G401 (cell line): ENCODE measurements around the gene XPR1. TPM values are rescaled to one million over a fixed set of nuclear protein-coding genes. Genes with fewer than 3 reads are reported as not detected.

ENCODE experiments used
- DNase-seq: peaks from one replicate; pipeline ENCODE4 v3.0.0-alpha.2; 2015; ENCODE audit warnings: low spot score
- in situ Hi-C: cut with HindIII; loops from 2 replicates; pipeline ENCODE4 v1.10.0; 2016; ENCODE audit warnings: low sequenced_read_pairs, mixed read lengths
- total RNA-seq: library from RNA; depleted of rRNA; stranded (reverse); fragments of >200 nt; shearing (Covaris generic); gene quantifications from 2 replicates; pipeline ENCODE4 v1.2.3, GENCODE V29; 2014

XPR1 gene
- total RNA-seq, 1 experiment from 2014 or later, result 29.6 TPM

DNA sequence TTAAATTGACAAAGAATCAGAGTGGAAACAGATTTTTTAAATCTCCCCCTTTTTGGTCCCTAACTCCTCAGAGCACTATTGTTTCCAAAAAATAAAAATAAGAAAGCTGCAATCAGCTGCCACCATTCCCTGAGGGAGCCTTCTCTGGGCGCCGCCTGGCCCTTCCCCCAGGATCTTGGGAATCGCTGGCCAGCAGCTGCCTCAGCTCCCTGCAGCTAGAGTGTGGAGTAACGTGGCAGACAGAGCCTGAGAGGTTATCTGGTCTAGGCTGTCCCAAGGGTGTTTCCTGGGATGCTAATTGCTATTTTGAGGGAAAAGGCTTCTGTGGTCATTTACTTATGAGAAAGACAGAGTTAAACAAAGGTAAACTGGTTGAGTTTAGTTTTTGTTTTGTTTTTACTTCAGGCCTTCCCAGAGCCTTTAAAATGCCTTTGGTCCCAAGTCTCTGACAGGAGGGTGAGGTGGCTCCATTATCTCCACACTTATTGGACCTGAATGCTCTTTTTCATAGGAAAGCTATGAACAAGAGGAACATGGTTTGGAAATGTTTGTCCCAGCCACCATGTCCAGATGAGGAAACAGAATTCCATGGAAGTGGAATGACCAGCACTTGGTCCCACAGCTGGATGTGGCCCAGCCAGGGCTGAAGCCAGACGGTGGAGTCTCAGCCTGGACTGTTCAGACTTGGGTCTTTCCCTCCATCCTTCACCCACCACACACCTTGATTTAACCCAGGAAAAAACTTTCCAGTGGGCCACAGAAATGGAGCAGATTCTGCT, 266.8 kb downstream of the XPR1 start:
- no peak for DNase-seq
- in situ Hi-C loops, result no loop called here

DNA sequence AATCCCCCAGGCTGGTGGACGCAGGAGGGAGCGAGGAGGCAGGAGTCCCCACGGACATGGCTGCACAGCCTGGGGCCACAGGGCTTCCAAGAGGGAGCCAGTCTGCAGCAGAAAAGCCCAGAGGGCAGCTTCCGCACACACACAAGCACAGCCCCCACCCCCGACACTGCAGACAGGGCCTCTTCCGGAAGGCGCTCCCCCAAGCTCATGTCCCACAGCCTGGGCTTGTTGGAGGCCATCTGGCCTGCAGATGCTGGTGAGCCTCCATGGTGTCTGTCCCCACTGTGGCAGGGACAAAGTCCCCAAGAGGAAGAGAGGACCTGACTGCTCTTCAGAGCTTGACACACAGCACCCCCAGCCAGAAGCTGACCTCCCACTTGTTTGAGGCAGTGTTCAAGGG, 267.4 kb downstream of the XPR1 start:
- no peak for DNase-seq
- in situ Hi-C loops, result no loop called here

DNA sequence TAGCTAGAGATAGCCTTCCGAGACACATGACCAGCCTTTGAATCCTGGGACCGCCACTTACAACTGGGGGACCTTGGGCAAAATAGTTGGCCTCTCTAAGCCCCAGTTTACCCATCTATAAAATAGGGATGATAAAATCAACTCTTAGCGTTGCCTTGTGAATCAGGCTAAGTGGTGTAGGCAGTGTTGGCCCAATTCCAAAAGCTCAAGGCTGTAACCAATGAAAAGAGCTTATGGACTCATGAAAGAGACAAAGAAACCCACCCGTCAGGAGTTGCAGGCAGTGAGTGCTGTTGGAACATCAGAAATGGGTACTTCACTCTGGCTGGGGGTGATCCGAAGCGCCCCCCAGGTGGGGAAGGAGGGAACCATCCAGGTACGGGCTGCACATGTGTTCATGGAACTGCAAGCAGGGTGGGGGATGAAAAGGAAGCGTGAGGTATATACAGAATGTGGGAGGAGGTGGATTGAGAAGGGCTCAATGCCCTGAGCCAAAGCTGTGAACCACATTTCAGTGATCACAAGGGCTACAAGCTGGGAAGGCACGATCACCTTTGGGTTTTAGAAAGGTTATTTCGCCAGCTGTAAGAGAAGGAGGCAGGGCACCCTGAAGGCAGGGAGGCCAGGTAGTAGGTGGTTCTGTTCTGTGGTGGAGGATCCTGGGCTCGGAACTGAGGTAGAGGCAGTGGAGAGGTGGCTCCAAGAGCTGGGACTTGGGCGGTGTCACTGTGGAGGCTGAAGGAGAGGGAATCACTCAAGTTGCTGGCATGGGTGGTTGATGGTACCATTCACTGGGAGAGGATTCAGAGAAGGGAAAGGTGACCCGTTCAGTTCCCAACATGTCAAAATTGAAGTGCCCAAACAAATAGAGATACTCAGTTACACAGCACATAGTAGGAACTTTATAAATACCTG, 269.5 kb downstream of the XPR1 start:
- in situ Hi-C loops, result no loop called here
- DNase-seq, result no peak

DNA sequence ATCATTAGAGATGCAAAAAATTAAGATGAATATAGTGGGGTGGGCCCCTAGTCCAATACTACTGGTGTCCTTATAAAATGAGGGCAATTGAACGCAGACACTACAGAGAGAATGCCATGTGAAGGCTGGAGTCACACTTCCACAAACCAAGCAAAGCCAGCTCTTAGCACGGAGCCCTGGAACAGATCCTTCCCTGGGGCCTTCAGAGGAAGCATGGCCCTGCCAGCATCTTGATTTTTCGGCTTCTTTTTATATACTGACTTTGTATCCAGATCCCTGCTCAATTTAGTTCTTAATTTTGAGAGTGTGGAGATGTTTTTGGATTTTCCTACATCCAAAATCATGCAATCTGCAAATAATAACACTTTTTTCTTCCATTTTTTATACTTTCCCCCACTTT, 270.7 kb downstream of the XPR1 start:
- in situ Hi-C loops, result no loop called here
- DNase-seq, result no peak

DNA sequence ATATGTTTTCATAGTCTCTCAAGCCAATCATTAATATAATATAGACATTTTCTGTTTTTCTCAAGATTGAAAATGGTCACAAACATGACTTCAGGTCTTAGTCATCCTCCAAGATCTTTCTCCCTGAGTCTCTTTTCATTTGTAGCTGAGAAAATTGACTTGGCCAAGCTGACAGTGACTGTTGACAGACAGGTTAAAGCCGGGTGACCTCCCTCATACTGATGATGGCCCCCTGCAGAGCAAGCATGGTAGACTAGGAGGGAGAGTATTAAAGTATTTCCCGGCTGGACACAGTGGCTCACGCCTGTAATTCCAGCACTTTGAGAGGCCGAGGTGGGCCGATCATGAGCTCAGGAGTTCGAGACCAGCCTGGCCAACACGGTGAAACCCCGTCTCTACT, 274.1 kb downstream of the XPR1 start:
- in situ Hi-C loops, result no loop called here

DNA sequence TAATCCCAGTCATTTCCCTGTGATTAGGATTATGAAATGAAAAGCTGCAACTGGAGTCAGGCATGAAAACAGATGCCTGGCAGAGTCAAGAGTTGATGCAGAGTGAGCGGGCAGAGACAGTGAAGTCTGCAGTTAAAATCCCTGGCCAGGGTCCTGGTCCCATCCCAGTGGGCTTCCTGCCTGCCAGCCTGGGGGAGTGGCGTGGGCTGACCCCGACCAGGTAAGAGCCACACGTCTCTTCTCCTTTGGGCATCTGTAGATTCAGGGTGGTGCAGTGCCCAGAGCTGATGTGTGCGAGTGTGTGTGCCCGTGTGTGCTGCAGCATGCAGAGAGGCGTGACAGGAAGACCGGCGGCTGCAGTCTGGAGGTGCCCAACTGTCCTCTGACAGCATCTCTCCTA, 274.7 kb downstream of the XPR1 start:
- in situ Hi-C loops, result no loop called here
- DNase-seq, result no peak

More for the DNA sequence above, 274.1 kb downstream of the XPR1 start:
- DNase-seq, result no peak

DNA sequence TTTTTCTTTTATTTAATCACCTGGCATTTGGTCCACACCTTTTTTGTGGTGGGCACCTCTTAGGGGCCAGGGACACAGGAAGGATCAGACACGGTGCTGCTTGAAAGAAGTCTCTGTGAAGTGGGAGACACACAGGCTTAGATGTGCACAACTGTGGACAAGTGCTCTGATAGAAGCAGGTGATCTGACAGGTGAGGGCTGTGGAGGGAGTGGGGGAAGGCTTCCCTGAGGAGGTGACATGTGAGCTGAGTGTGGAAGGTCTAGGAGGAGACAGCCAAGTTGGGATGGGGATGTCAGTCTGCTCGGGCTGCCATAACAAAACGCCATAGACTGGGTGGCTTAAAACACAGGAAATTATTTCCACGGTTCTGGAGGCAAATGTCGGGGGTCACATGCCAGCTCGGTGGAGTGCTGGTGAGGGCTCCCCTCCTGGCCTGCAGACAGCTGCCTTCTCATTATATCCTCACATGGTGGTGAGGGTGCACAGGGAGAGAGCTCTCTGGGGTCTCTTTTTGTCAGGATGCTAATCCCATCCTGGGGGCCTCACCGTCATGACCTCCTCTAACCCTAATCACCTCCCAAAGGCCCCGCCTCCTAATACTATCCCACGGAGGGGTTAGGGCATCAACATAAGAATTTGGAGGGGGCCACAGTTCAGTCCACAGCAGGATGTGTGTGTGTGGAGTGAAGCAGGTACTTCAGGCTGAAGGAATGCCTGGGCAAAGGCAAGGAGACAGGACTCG, 275.7 kb downstream of the XPR1 start:
- no peak for DNase-seq

DNA sequence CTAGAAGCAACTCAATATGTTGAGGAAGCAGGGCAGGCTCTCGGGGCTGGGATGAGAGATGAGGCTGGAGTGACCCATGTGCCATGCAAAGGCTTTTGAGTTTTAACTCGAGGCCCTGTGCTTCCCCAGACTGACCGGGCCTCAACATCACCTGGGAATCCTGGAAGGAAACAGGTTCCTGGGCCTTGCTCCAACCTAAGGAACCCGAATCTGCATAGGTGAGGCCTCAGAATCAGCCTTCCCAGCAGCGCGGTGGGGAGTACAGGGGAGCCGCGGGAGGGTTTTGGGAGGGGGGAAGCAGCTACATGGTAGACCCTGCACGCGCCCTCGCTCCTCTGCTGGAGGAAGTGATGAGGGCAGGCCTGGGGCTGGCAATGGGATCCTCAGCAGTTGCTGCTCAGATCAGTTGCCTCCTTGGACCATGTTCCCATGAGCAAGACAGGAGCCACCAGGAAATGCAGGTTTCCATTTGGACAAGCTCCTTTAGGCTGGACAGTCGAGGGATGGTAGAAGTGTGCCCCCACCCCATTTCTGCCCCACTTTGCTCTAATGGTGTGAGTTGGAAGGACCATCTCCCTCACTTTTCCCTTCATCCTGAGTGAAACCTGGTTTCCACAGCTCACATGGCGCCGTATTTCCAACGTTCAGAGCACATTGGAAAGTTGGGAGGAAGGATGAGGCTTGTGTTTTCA, 276.4 kb downstream of the XPR1 start:
- DNase-seq, result no peak
- in situ Hi-C loops, result no loop called here

More for the DNA sequence above, 275.7 kb downstream of the XPR1 start:
- in situ Hi-C loops, result no loop called here

DNA sequence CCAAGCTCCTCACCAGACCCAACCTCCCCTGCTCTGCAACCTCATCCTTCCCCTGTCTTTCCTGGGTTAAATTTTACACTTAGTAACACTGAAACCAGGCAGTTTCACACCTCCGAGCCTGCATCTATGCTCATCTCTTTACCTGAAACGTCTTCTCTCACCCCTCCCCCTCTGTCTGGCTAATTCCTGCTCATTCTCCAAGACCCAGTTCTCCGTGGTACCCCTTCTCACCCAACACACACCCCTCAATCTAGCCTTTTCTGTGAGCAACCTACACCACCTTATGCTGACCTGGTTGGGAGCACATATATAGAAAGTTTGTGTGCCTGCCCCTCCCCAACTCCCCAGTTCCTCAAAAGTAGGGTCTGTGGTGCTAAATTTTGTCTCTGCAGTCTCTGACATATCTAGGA, 277.2 kb downstream of the XPR1 start:
- in situ Hi-C loops, result no loop called here
- DNase-seq, result no peak

DNA sequence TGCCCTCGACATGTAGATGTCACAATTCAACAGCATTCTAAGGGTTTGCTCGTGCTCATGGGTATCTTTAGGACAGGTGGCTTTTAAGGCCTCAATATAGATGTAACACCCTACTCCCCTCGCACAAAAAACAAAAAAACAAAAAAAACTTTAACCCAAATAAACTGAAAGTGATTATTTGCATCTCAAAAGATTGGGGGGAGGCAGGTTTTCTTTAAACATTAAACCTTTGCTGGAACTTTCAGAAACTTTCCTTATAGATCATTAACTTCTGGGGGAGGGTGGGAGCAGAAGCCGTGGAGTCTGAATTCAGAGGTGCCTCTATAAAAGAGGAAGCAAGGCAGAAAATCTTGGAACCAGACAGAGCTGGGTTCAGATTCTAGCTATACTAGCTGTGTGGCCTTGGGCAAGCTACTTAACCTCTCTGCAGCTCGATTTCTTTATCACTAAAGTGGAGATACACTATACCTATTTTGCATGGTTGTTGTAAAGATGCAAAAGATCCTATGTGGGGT, 277.7 kb downstream of the XPR1 start:
- in situ Hi-C loops, result no loop called here
- no peak for DNase-seq

DNA sequence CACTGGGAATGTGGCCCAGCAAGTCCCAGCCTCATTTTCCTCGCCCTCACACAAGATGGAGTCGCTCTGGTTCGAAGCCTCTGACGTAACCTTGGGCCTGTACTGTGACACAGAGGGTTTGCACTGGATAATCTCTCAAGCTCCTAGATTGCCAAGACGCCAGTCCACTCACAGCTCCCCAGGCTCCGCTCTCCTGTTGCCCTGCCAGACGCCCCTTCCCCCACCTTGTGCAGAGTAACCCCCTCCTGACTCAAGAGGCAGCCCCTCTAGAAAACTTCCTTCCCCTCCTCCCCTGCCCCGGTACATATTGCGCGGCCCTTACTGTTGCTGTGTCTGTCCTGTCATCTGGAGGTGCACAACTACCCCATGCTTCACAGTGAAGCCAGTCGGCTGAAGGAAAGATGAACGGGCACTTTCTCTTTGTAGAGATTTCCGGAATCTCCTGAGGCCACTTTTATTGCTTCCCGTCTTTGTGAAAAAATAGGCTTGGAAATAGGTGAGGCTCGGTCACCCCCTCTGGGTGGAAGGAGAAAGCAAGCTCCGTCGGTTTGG, 279.9 kb downstream of the XPR1 start:
- in situ Hi-C loops, result no loop called here
- peak; percentile 59 for DNase-seq

DNA sequence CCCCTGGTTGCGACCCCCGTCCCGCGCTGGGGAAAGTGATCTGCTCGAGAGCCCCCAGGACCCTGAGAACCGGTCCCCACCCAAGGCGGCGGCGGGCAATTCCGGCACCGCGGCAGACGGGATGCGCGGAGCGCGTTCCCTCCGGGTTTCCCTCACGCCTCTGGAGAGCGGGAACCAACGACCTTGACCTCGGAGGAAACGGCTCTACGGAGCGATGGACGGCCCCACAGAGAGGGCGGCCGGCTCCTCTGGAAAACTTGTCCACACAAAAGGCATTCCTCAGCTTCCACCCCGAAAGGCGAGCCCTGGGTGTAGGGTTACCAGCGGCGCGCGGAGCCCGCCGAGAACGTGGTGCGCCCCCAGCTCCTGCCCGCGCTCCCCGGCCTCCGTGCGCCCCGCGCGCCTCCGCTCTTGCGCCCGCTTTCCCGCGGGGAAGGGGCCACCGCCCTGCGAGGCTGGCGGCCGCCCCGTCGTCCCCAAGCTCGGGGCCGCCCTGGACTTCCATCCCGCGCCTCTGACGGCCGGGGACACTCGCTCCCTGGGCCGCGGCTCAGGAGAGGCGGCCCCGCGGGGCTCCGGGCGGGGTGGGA, 280.5 kb downstream of the XPR1 start:
- DNase-seq, result no peak
- in situ Hi-C loops, result no loop called here

DNA sequence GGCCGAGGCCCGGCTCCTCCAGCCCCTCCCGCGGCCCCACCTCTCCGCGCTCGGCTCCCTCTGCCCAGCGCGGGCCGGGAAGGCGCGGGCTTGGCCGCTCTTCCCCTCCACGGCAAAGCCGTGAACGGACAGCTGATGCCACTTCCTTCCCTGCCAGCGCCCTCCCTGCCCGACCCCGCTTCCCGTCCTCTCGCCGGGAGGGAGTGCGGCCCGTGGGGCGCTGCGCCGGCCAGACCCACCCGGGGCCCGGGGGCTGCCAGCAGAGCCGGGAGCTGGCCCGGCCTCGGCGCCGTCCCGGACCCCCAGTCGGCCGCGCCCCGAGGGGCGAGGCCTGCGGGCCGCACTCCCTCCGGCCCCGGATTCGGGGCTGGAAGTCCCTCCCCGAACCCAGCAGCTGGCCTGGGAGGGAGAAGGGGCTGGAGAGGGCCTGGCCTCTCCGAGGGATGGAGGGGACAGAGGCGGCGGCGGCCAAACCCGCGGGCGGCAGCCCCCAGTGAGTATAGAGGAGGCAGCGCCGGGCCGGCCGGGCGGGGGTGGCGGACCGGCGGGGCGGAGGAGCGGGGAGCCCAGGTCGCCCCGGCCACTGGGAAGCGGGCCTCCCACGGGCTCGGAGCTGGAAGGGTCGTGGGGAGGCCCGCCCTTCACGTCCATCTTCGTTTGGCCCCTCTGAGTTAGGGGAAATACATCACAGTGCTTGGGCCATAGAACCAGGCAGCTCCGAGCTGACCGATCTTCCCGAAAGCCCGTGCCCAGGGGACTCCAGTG, 281.2 kb downstream of the XPR1 start, which contains the start of gene KIAA1614:
Gene KIAA1614 (plus strand): TSS at position 97 of the 765 bp plus-strand sequence. CDS start 347 bp downstream, at position 444.
- peak; percentile 64 for DNase-seq
- in situ Hi-C loops, result no loop called here

DNA sequence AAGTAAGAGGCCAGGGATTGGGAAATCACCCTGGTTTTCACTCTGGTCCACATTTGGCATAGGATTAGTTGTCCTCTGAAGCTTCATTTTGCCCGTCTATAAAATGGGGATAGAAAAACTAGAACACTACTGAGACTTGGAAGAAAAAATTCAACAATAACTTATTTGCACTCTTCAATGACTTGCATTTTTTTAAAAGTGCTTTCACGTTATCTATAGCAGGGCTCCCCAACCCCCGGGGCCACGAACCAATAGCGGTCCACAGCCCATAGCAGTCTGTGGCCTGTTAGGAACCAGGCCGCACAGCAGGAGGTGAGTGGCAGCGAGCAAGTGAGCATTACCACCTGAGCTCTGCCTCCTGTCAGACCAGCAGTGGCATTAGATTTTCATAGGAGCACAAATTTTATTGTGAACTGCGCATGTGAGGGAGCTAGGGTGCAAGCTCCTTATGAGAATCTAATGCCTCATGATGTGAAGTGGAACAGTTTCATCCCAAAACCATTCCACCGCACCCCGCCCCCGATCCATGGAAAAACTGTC, 283.7 kb downstream of the XPR1 start:
- in situ Hi-C loops, result no loop called here
- peak; percentile 65 for DNase-seq

DNA sequence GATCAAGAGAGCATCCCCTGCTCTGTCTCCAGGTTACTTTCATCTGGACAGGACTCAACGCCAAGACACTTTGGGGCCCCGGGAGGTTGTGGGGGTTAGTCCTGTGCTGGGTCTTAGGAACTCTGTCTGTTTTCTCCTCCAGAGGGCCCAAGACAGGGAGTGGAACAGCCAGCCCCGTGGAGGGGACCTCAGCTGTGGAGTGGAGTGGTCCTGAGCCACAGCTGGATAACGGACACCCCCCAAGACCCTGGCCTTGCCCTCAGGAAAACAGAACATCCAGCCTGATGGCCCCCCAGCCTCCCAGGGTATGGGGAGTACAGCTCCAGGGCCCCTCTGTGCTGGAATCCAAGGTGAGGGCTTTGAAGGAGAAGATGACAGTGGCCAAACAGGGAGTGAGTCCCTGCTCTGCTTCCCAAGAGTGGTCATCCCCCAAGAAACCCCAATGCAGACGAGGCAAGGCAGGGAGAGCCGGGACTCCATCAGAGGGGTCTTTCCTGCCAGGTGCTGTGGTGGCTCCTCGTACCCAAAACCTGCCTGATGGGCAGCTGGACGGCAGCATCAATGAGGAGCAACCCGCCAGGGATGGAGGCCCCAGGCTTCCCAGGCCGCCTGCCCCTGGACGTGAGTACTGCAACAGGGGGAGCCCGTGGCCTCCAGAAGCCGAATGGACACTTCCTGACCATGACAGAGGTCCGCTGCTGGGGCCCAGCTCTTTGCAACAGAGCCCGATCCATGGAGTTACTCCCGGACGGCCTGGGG, 284.4 kb downstream of the XPR1 start:
- DNase-seq, result no peak
- in situ Hi-C loops, result no loop called here

DNA sequence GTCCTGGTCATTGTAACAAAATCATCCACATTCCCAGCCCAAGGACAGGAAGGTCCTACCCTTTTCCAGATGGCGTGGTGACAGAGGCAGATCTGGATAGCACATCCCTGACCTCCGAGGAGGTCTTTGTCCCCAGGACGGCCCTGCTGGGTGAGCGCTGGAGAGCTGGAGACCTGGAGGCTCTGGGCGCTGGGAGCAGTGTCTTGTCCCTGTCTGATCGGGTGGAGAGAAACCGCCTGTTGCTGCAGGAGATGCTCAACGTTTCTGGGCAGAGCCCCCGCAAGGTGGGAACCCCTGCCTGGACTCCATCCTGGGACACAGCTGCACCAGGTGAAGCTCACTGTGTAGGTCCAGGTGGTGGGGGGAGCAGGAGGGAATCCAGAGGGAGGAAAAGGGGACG, 284.9 kb downstream of the XPR1 start:
- DNase-seq, result no peak
- in situ Hi-C loops, result no loop called here
